HFF-Myc (cell line): Measurements from ENCODE around the gene LRP2.

Experiments used
- DNase-seq: peaks from one replicate; pipeline ENCODE4 v3.0.0-alpha.2; 2011; ENCODE audit warnings: low read depth; ENCODE audit errors: extremely low read depth
- H3K4me3 ChIP-seq: replicated peaks from 2 replicates; pipeline ENCODE4 v1.5.1; 2011; ENCODE audit warnings: low read depth, mild to moderate bottlenecking, control low read depth, low read length
- CTCF ChIP-seq: IDR thresholded peaks from 2 replicates; pipeline ENCODE4 v1.5.1; 2012; ENCODE audit warnings: mild to moderate bottlenecking, low read depth, low read length, control low read depth; ENCODE audit errors: missing control alignments

LRP2 gene

GRCh38 chr2:169362894-169363559 is 693 bp upstream of the LRP2 start:
- H3K4me3 ChIP-seq, result no peak overlapping the region
- no peak for TF ChIP-seq CTCF
- no peak for DNase-seq

- no peak overlapping the region for H3K4me3 ChIP-seq
- no peak for TF ChIP-seq CTCF
- DNase-seq, result no peak
Observed at GRCh38 chr2:169361706-169362117, 622 bp downstream of the LRP2 start.

GRCh38 chr2:169360984-169361705 is 1.2 kb downstream of the LRP2 start:
- H3K4me3 ChIP-seq, result no peak overlapping the region
- no peak for DNase-seq
- no peak for TF ChIP-seq CTCF

- no peak for DNase-seq
- TF ChIP-seq CTCF, result no peak
- no peak overlapping the region for H3K4me3 ChIP-seq
Observed at GRCh38 chr2:169358016-169358415, 4.3 kb downstream of the LRP2 start.

GRCh38 chr2:169354244-169354643 is 8.1 kb downstream of the LRP2 start:
- DNase-seq, result no peak
- no peak for TF ChIP-seq CTCF
- H3K4me3 ChIP-seq, result no peak overlapping the region

GRCh38 chr2:169351725-169352124 is 10.6 kb downstream of the LRP2 start:
- TF ChIP-seq CTCF, result no peak
- no peak for DNase-seq
- no peak overlapping the region for H3K4me3 ChIP-seq
